ENCODE results near the gene NCOA7.

- TF ChIP-seq, protein P1, sequence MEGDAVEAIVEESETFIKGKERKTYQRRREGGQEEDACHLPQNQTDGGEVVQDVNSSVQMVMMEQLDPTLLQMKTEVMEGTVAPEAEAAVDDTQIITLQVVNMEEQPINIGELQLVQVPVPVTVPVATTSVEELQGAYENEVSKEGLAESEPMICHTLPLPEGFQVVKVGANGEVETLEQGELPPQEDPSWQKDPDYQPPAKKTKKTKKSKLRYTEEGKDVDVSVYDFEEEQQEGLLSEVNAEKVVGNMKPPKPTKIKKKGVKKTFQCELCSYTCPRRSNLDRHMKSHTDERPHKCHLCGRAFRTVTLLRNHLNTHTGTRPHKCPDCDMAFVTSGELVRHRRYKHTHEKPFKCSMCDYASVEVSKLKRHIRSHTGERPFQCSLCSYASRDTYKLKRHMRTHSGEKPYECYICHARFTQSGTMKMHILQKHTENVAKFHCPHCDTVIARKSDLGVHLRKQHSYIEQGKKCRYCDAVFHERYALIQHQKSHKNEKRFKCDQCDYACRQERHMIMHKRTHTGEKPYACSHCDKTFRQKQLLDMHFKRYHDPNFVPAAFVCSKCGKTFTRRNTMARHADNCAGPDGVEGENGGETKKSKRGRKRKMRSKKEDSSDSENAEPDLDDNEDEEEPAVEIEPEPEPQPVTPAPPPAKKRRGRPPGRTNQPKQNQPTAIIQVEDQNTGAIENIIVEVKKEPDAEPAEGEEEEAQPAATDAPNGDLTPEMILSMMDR (conservative IDR thresholded peaks at IDR 0.05), result no peak
- TF ChIP-seq EZH2 (IDR thresholded peaks at IDR 0.05; ENCODE audit: low read depth), result no peak
These were observed 44.7 kb upstream of the NCOA7 start for GRCh38 chr6:125746019-125746414.

Data from PC-9 (cell line).